HFF-Myc (cell line): ENCODE measurements around the gene SLC6A8.

Experiments used
- DNase-seq: peaks from one replicate; pipeline ENCODE4 v3.0.0-alpha.2; 2011; ENCODE audit warnings: low read depth; ENCODE audit errors: extremely low read depth
- H3K4me3 ChIP-seq: replicated peaks from 2 replicates; pipeline ENCODE4 v1.5.1; 2011; ENCODE audit warnings: low read depth, mild to moderate bottlenecking, control low read depth, low read length
- TF ChIP-seq, protein P1 (sequence below): IDR thresholded peaks from 2 replicates; pipeline ENCODE4 v1.5.1; 2012; ENCODE audit warnings: mild to moderate bottlenecking, low read depth, low read length, control low read depth; ENCODE audit errors: missing control alignments

Gene SLC6A8

DNA sequence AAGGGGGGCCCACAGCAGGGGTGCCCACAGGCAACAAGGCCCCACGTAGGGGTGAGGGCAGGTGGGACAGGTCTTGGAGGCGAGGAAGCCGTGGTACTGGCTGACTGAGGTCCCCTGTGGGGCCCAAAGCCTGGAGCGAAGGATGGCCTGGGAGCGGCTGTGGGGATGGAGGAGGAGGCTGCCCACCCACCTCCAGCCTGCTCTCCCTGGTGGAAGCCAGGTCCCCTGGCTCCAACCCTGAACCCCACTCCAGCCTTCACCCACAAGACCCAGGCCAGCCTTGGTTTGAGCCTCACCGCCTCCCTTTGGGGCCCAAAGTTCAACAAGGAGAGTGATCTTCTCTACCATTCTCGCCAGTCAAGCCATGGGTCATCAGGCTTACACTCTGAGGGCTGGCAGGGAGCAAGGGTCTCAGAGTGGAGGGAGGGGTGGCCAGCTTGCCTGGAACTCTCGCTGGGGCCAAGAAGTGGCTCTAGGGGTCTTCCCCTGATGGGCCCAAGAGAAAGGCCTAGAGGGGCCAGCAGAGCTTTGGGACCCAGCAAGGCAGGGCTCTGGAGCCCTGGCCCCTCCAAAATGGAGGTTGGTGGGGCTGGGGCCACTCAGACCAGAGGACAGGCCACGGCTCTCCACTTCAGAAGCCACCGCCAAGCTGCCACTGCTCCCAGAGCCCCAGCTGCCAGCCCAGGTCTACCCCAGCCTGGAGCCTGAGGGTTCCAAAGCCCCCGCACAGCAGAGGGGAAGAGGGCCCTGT is 19.1 kb upstream of the SLC6A8 start:
- TF ChIP-seq, protein P1, sequence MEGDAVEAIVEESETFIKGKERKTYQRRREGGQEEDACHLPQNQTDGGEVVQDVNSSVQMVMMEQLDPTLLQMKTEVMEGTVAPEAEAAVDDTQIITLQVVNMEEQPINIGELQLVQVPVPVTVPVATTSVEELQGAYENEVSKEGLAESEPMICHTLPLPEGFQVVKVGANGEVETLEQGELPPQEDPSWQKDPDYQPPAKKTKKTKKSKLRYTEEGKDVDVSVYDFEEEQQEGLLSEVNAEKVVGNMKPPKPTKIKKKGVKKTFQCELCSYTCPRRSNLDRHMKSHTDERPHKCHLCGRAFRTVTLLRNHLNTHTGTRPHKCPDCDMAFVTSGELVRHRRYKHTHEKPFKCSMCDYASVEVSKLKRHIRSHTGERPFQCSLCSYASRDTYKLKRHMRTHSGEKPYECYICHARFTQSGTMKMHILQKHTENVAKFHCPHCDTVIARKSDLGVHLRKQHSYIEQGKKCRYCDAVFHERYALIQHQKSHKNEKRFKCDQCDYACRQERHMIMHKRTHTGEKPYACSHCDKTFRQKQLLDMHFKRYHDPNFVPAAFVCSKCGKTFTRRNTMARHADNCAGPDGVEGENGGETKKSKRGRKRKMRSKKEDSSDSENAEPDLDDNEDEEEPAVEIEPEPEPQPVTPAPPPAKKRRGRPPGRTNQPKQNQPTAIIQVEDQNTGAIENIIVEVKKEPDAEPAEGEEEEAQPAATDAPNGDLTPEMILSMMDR = no peak
- H3K4me3 ChIP-seq = no peak overlapping the region
- DNase-seq = no peak

DNA sequence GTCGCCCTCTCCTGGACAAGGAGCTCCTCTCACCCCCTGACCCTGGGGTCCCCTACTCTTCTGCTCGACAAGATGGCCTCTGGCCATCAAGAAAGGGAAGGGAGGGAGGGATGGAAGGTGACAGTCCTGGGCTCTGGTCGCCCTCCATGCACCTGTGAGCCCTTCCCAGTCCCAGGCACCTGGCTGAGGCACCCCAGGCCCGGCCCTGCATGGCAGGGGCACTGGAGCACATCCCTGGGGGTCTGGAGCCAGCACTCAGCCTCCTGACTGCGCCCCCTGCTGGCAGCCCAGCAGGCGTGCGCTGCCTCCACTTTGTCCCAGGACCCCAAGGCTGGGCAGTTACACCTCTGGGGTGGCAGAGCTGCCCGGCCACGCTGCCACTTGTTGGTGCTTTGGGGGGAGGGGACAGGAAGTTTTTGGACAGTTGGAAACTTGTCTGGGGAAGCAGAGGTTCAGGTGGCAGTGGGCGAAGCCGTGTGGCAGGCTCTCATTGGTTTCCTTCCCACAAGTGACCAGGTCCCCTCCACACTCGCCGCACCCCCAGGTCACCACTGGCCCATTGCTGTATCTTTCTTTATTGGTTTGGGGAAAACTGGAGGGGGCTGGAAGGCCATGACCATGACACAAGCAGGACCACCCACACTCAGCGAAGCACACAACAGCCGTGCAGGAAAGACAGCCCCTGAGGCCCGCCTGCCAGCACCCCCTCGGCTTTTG is 18.4 kb upstream of the SLC6A8 start:
- TF ChIP-seq, protein P1 = peak; percentile 73
- DNase-seq = no peak
- no peak overlapping the region for H3K4me3 ChIP-seq

DNA sequence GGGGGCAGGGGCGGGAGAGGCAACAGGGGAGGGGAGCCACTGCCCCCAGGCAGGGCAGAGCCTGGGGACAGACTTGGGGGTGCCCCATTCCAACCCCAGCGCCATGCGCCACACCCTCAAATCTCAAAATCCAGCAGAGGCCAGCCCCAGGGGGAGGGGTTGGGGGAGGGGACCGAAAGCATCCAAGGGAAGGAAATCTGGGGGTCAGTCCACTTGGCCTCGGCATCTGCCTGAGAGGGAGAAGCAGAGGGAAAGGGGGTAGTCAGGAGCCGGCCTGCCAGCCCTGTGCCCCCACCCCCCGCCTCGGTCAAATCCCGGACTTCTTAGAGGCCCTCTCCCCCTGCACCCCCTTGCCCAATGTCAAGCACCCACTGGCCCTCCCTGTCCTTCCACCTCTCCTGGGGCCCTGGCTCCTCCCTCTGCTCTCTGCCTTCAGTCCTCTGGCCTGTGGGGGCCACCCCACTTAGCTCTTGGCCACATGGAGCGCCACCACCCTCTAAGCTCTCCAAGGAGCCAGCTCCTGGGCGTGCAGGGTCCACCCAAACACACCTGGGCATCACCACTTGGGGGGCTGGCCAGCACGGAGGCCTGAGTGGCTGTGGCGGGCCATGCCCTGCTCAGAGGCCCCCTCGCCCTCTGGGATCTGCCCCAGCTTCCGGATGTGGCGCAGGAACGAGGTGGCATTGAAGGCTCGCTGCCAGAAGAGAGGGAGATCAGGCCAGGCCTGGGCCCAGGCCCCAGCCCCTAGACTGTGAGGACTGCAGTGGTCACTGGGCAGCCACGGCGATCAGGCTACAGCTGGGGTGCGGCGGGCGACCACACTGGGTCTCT is 17.6 kb upstream of the SLC6A8 start:
- TF ChIP-seq, protein P1 = no peak
- H3K4me3 ChIP-seq = no peak overlapping the region
- no peak for DNase-seq

DNA sequence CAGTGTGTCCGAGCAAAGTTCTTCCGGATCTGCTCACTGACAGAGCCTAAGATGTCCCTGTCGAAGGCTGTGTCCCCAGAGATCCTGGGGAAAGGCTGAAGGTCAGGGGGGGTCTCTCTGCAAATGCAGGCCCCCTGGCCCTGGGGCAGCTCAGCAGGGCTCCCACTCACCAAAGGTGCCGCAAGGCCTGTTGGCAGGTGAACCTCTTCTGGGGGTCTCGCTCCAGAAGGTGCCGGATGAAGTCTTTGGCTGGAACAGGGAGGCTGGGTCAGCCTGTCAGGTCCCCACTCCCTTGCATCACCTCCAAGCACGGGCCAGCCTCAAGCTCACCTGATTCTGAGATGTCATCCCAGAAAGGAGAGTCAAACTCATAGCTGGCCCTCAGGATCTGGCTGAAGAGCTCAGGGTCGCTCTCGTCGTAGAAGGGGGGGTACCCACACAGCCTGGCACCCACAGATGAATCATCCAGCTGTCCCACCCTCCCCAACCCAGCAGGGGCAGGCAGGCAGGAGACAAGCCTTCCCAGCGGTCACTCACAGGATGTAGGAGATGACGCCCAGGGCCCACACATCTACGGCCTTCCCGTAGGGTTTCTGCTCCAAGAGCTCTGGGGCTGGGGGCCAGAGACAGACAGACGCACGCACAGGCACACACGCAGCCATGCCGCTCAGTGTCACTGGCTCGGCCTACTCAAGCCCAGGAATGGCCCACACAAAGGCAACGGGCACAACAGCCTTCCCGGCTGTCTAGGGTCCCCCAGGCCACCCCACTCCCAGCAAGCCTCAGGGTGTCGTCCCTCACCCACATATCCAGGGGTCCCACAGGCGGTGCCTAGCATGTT is 16.8 kb upstream of the SLC6A8 start:
- DNase-seq = no peak
- TF ChIP-seq, protein P1 = no peak
- H3K4me3 ChIP-seq = no peak overlapping the region

DNA sequence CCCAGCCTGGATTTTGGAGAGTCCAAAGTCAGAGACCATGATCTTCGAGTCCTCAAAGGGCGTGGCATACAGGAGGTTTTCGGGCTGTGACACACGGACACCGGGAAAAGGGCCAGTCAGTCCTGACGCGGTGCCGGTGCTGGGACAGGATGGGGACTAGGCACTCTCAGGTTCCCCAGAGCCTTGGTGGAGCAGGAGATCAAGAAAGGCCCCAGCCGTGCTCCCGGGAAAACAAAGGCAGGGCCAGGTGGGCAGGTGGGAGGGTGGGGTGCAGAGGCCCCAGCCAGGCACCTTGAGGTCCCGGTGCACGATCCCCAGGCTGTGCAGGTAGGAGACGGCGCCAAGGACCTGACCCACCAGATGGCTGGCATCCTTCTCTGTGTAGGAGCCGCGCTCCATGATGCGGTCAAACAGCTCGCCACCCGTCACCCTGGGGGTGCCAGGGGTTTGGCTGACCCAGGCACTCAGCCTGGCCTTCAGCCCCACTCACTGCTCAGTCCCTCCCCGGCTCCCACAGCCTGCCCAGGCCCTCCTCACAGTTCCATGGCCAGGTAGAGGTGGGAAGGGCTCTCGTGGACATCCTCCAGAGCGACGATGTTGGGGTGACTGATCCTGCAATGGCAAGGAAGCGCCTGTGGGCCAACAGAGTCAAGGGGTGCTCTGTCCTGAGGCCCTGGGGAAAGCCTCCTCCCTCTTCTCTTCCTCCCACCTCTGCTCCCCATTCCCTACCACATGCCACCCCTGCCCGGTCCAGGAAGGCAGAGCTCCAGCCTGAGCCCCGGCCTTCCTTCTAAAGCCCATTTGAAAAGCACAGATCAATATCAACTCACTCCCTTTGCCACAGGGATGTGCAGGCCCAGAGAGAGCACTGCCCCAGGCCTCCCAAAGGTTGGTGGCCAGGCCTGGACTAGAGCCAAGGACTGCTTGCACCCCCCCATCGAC is 15.9 kb upstream of the SLC6A8 start:
- no peak for DNase-seq
- TF ChIP-seq, protein P1 = no peak
- H3K4me3 ChIP-seq = no peak overlapping the region
